WERI-Rb-1 (cell line): ENCODE measurements around the gene SPSB4.

ENCODE experiments used
- DNase-seq: peaks from one replicate; pipeline ENCODE4 v3.0.0-alpha.2; 2020
- H3K27ac ChIP-seq: fragments of 250-450 bp; sonication (Bioruptor Pico); 2 replicates; pipeline ENCODE4 v1.5.1; 2020; ENCODE audit warnings: mild to moderate bottlenecking, moderate library complexity
- H3K27me3 ChIP-seq: fragments of 250-450 bp; sonication (Bioruptor Pico); 2 replicates; pipeline ENCODE4 v1.5.1; 2021; ENCODE audit warnings: mild to moderate bottlenecking, low read depth, moderate library complexity; ENCODE audit not compliant: insufficient read depth, severe bottlenecking
- H3K36me3 ChIP-seq: fragments of 250-450 bp; sonication (Bioruptor Pico); 2 replicates; pipeline ENCODE4 v1.5.1; 2020; ENCODE audit warnings: mild to moderate bottlenecking, moderate library complexity
- H3K4me3 ChIP-seq: 2 replicates; pipeline ENCODE4 v1.5.1; 2011; ENCODE audit warnings: low read depth, mild to moderate bottlenecking, control low read depth, low read length
- H3K9me3 ChIP-seq: fragments of 250-450 bp; sonication (Bioruptor Pico); 2 replicates; pipeline ENCODE4 v1.5.1; 2021; ENCODE audit warnings: mild to moderate bottlenecking, moderate library complexity; ENCODE audit not compliant: severe bottlenecking
- TF ChIP-seq, protein P1 (sequence below): IDR thresholded peaks from 2 replicates; pipeline ENCODE4 v1.5.1; 2011; ENCODE audit warnings: low read depth, mild to moderate bottlenecking, control low read depth, inconsistent platforms, low read length

SPSB4 gene

DNA sequence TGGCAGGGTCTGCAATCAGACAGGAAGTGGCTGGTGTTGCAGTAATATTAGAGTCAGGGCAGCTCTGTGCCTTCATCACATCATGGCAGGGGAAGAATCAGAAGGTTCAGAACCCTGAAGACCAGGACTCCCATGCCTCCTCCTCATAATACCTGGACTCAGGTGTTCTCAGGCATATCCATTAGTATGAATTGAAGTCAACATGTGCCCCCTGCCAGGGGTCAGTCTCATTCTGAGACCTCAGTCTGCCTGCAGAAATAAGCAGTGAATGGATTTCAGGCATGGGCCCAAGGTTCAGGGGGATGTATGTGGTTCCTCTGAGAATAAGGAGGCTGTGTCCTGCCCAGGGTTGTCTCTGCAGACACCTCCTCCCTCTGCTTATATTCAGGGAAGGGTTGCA, 74.2 kb downstream of the SPSB4 start:
- TF ChIP-seq, protein P1, sequence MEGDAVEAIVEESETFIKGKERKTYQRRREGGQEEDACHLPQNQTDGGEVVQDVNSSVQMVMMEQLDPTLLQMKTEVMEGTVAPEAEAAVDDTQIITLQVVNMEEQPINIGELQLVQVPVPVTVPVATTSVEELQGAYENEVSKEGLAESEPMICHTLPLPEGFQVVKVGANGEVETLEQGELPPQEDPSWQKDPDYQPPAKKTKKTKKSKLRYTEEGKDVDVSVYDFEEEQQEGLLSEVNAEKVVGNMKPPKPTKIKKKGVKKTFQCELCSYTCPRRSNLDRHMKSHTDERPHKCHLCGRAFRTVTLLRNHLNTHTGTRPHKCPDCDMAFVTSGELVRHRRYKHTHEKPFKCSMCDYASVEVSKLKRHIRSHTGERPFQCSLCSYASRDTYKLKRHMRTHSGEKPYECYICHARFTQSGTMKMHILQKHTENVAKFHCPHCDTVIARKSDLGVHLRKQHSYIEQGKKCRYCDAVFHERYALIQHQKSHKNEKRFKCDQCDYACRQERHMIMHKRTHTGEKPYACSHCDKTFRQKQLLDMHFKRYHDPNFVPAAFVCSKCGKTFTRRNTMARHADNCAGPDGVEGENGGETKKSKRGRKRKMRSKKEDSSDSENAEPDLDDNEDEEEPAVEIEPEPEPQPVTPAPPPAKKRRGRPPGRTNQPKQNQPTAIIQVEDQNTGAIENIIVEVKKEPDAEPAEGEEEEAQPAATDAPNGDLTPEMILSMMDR: no peak
- H3K27me3 ChIP-seq: no peaks in the 10 kb centered on the region
- H3K9me3 ChIP-seq: no peaks in the 10 kb centered on the region
- H3K36me3 ChIP-seq: no peaks in the 10 kb centered on the region
- no peak overlapping the region for H3K4me3 ChIP-seq
- H3K27ac ChIP-seq: no peak overlapping the region
- DNase-seq: no peak

DNA sequence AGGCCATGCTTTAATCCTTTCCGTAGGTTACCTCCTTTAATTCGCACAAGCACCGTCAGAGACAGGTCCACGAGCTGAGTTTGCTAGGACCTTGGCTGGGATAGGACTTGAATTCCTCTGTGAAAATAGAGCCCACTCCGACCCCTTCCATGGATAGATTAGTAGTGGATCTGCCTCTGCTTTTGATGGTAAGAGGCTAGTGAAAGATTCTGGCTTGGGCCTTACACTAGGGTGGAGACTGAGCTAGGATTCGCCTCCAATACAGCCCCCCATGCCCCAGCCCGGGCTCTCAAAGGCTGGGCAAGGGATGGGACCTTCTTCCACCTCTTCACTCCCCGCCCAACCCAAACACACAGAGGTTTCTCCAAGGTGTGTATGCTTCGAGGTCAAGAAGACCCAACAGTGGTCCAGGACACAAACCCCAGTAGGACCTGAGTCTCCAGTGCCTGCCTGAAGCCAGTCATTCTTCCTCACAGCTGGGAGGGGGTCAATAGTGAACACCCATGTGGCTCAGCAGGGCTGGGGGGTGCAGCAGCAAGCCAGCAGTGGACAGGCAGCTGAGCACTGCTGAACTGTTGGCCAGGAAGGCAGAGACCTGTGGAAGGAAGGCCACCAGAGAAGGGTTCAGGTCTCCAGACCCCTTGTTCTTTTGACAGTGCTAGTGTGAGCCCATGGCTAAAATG, 75.7 kb downstream of the SPSB4 start:
- TF ChIP-seq, protein P1: no peak
- Histone ChIP-seq H3K27me3 (no peaks in the 10 kb centered on the region), H3K9me3 (no peaks in the 10 kb centered on the region), H3K36me3 (no peaks in the 10 kb centered on the region), H3K4me3 (no peak overlapping the region), H3K27ac (no peak overlapping the region)
- DNase-seq: no peak

DNA sequence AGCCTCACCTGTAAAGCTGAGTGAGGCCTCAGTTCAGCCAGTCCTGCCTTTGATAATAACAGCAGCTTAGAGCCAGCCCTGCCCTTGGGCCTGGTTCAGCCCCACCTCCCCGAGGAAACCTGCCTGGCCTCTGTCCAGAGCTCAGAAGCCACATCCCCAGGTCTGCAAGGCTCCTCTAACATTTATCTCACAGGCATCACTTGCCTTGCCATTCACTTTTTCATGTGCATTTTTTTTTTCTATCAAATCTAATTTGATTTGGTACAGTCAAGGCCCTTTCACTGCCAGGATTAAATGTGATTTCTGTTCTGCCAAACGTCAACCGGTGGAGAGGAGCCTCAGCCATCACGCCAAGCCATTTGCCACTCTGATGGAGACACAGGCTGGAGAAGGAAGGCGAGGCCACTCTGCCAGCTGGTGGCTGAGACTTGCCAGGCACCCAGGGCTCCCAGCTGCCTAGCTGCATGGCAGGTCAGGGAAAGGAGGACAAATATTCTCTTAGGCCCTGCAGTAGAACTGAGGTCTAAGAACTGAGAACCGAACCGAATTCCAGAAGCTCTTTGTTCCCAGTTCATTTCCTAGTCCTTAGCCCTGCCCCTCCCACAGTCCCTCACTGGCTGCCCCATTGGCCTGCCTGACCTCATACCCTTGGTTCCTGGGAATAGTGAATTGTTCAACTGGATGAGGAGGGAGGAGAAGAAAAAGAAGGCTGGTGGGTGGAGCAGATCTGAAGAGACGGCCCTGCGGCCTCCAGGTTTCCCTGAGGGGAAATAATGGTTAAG, 76.4 kb downstream of the SPSB4 start:
- no peak for DNase-seq
- Histone ChIP-seq H3K4me3 (no peak overlapping the region), H3K36me3 (no peaks in the 10 kb centered on the region), H3K27ac (no peak overlapping the region), H3K27me3 (no peaks in the 10 kb centered on the region), H3K9me3 (no peaks in the 10 kb centered on the region)
- TF ChIP-seq, protein P1: no peak

DNA sequence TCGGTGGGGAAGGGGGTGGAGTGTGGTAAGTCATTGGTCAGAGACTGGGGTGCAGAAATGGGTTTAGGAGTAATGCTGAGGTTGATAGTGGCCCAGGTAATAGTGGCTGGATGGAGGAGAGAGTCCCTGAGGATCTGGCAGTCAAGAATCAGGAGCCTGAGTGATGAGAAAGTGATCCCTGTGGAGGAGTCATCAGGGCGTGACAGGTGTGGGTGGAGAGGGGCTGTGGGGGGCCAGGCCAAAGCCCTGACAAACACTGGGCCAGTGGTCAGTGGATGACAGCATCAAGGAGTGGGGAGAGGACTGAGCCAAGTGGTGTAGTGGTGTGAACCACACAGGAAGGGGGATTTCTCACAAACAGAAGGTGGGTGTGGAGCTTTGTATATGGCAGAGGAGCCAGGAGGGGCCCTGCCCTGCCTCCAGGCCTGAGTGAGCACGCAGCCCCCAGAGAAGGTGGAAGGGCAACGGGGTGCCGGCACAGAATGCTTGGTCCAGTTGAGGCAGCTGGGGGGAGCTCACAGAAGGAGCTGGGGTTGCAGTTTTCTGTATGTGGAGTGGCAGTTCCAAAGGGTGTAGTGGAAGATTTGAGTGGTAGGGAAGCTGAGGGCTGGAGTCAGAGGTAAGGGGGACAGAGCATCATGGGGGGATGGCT, 77.1 kb downstream of the SPSB4 start:
- no peaks in the 10 kb centered on the region for H3K27me3 ChIP-seq
- H3K9me3 ChIP-seq: no peaks in the 10 kb centered on the region
- DNase-seq: no peak
- TF ChIP-seq, protein P1: no peak
- H3K36me3 ChIP-seq: no peaks in the 10 kb centered on the region
- H3K4me3 ChIP-seq: no peak overlapping the region
- H3K27ac ChIP-seq: no peak overlapping the region

DNA sequence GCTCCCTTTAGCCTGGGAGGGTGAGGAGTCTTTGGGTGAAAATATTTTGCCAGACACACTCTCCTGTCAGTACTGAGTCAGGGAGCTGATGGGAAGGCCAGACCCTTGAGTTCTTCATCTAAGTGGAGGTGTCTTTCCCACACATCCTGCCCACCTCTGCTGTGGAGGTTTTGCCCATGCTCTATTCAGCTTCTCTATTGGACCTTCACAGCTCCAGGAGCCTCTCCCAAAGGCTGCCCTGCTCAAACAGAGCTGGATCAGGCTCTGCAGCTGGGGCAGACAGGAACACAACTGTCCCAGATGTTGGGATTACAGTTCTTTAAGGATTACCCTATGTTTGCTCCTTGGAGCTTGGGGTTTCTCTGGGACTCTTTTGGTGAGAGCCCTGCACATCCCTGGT, 77.9 kb downstream of the SPSB4 start:
- H3K27me3 ChIP-seq: no peaks in the 10 kb centered on the region
- DNase-seq: no peak
- TF ChIP-seq, protein P1: no peak
- no peak overlapping the region for H3K27ac ChIP-seq
- no peaks in the 10 kb centered on the region for H3K9me3 ChIP-seq
- no peaks in the 10 kb centered on the region for H3K36me3 ChIP-seq
- no peak overlapping the region for H3K4me3 ChIP-seq
